Heart left ventricle (tissue), 16 donors: ENCODE data around the gene KDM6B. TPM values are rescaled to one million over a fixed set of nuclear protein-coding genes. Genes with fewer than 3 reads are reported as not detected.
A peak's percentile ranks its signal among the peaks of the same experiment; 100 is the strongest.

Experiments used
- ATAC-seq, 4 donors: fragments of 200-7000 bp; cut with Tn5 transposase; one replicate each; pipeline ENCODE4 v1.9.1; 2020 to 2022; ENCODE audit warnings: moderate library complexity in 4 of 4, mild to moderate bottlenecking in 3 of 4, moderate number of reproducible peaks in 1 of 4
- DNase-seq, 5 donors: peaks; one replicate each; pipeline ENCODE4 v3.0.0-alpha.2; 2020
- H3K27ac ChIP-seq, 12 donors: fragments of 200-600 bp; sonication (generic) in 4 of 12; one replicate each; pipeline versions ENCODE4 v1.5.0 to v1.8.0; 2016 to 2022; ENCODE audit warnings: mild to moderate bottlenecking in 2 of 12
- H3K27me3 ChIP-seq, 9 donors: fragments of 200-600 bp; sonication (generic) in 2 of 9; one replicate each; pipeline versions ENCODE4 v1.5.1 to v1.8.0; 2016 to 2022; ENCODE audit warnings: mild to moderate bottlenecking in 3 of 9
- H3K36me3 ChIP-seq, 9 donors: fragments of 200-600 bp; sonication (generic) in 2 of 9; one replicate each; pipeline versions ENCODE4 v1.5.0 to v1.8.0; 2018 to 2022; ENCODE audit warnings: mild to moderate bottlenecking in 2 of 9
- H3K4me1 ChIP-seq, 12 donors: fragments of 200-600 bp; sonication (generic) in 4 of 12; one replicate each; pipeline versions ENCODE4 v1.5.0 to v1.8.0; 2016 to 2022; ENCODE audit warnings: mild to moderate bottlenecking in 3 of 12
- H3K4me3 ChIP-seq, 12 donors: fragments of 200-600 bp; sonication (generic) in 4 of 12; one replicate each; pipeline versions ENCODE4 v1.5.0 to v1.8.0; 2017 to 2022; ENCODE audit warnings: mild to moderate bottlenecking in 9 of 12, moderate library complexity in 4 of 12
- H3K9me3 ChIP-seq, 12 donors: fragments of 200-600 bp; sonication (generic) in 4 of 12; one replicate each; pipeline versions ENCODE4 v1.5.0 to v1.8.0; 2016 to 2022; ENCODE audit warnings: mild to moderate bottlenecking in 1 of 12
- CTCF ChIP-seq, 12 donors: fragments of 200-600 bp; sonication (generic) in 4 of 12; IDR thresholded peaks; one replicate each; pipeline versions ENCODE4 v1.5.0 to v1.8.0; 2018 to 2022; ENCODE audit warnings: antibody characterized with exemption in 12 of 12, mild to moderate bottlenecking in 5 of 12
- POLR2A ChIP-seq, 2 donors: fragments of 450-650 bp; IDR thresholded peaks; one replicate each; pipeline ENCODE4 v1.6.1; 2017; ENCODE audit warnings: antibody characterized with exemption in 2 of 2, mild to moderate bottlenecking in 2 of 2, moderate library complexity in 2 of 2
- WGBS, 4 donors: extraction: QIAGEN DNeasy Blood & Tissue Kit in 2 of 4; methylation state at CpG; one replicate each; pipeline versions ENCODE4 v1.1.5 to v1.1.7; 2013 to 2018; 5-methylcytosine and 5-hydroxymethylcytosine counted together
- intact Hi-C, 10 donors: fragments of 100-400 bp; cut with DNase I; formaldehyde crosslinking; loops; one replicate each; pipeline versions ENCODE4 v1.11.1 to v1.14.2; 2022
- polyA plus RNA-seq, 2 donors: library from polyadenylated mRNA; stranded (reverse); fragments of 200-250 nt; gene quantifications; one replicate each; pipeline ENCODE4 v1.2.3, GENCODE V29; 2013
- total RNA-seq, 9 donors: library from RNA; depleted of rRNA in 2 of 9; stranded (reverse); fragments of >200 nt in 2 of 9; fragmentation: NEBNext Ultra II Directional in 3 of 9; extraction: Animal tissue kit (Norgen Biotek cat#: 25700) in 3 of 9; gene quantifications; one replicate each; pipeline versions ENCODE4 v1.1.0 to v1.2.4, GENCODE V29; 2016 to 2023
- donor health status: ischemic (EF 13 %, LVEDD 7.1; RV severe dilation, severe dysfunction).
- donor health status: healthy with polysubstance abuse.
- donor health status: DM: no; HTN: yes; CAD: no.
- donor health status: DM: no; HTN: no; CAD: no.
- donor health status: ischemic (EF 25% LVEDD 6.9; RV normal size, moderate dysfunction).
- donor health status: ischemic (EF 25% LVEDD 5.7; RV mildly dilated, moderate dysfunction).
- donor health status: healthy.
- donor health status: DM: yes; HTN: yes; CAD: no.
- donor health status: ischemic (EF 35%, LVEDD 5.7; RV mildly dilated, moderate dysfunction).
- donor health status: nonischemic (EF 11% LVEDD 7.7; RV severe dilation, severe dysfunction).
- donor health status: DM: yes; HTN: yes; CAD: no.
- donor health status: PGD.
- donor health status: ischemic (EF 29% LVEDD 5.4; RV normal size, mild dysfunction).
- donor health status: nonischemic (EF 23%, LVEDD 6.1; RV moderate dilation, normal function).

KDM6B gene
- total and polyA plus RNA-seq, 11 donors = 7.4 to 29.3 (median 20.6) TPM

GRCh38 chr17:7851438-7852261 is 17.6 kb downstream of the KDM6B start:
- DNase-seq (peak; percentile 92 to 95 (median 93)), ATAC-seq (peak; percentile 57 to 78 (median 72))
- Histone ChIP-seq H3K27ac (peak overlapping the region in 8 of 12 donors; percentile 18 to 91 (median 37)), H3K36me3 (peaks cover 3 to 73% (median 65%) of the 10 kb centered on the region in 9 donors), H3K4me1 (peaks cover 0 to 40% (median 24%) of the 10 kb centered on the region in 12 donors), H3K27me3 (no peaks in the 10 kb centered on the region), H3K9me3 (no peaks in the 10 kb centered on the region), H3K4me3 (peak overlapping the region in 4 of 12 donors; percentile 16 to 42 (median 22))
- TF ChIP-seq POLR2A (IDR thresholded peaks at IDR 0.05) (peak in 1 of 2 donors; percentile 21), CTCF (IDR thresholded peaks at IDR 0.05) (peak; percentile 97 to 99 (median 99))
- 20 to 31% (median 22%) methylated on average over 24 to 60 of the region's 60 CpGs for WGBS, 4 donors
- intact Hi-C loops = loop anchor here (1.0 to 10.0 kb wide), 9 partner anchors 17 to 303 kb away; partner anchors contain the start of genes KDM6B (in 4 of the 10) and PER1 (in 1 of the 10)

DNA sequence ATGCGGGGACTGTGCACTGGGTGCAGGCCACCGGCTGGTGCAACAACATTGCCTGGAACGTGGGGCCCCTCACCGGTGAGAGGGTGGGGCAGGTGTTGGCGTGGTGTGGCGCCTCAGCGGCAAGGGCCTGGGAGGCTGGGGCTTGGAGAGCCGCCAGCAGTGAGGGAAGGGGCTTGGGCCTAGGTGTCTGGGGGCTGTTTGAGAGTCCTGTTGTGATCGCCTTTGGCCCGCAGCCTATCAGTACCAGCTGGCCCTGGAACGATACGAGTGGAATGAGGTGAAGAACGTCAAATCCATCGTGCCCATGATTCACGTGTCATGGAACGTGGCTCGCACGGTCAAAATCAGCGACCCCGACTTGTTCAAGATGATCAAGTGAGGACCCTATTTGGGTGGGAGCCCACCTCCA is 18.2 kb downstream of the KDM6B start:
- 51 to 64% (median 57%) methylated on average over 10 to 20 of the region's 20 CpGs for WGBS, 4 donors
- H3K27me3 ChIP-seq = no peaks in the 10 kb centered on the region
- peaks cover 3 to 67% (median 59%) of the 10 kb centered on the region in 9 donors for H3K36me3 ChIP-seq
- no peaks in the 10 kb centered on the region for H3K9me3 ChIP-seq
- H3K4me3 ChIP-seq = peak overlapping the region in 2 of 12 donors; percentile 16 to 19
- peak in 1 of 5 donors; percentile 31 for DNase-seq
- ATAC-seq = no peak
- peak overlapping the region in 8 of 12 donors; percentile 17 to 91 (median 37) for H3K27ac ChIP-seq
- no peak for TF ChIP-seq CTCF (IDR thresholded peaks at IDR 0.05)
- H3K4me1 ChIP-seq = peaks cover 0 to 43% (median 26%) of the 10 kb centered on the region in 12 donors
- intact Hi-C loops = loop anchor here (1.0 to 10.0 kb wide), 6 partner anchors 18 to 303 kb away; partner anchors contain the start of genes KDM6B (in 1 of the 10) and PER1 (in 1 of the 10)

GRCh38 chr17:7852919-7853690 is 19.1 kb downstream of the KDM6B start:
- intact Hi-C loops = loop anchor here (1.0 to 10.0 kb wide), 6 partner anchors 19 to 302 kb away; partner anchors contain the start of genes KDM6B (in 1 of the 10) and PER1 (in 1 of the 10)
- Histone ChIP-seq H3K4me3 (peak overlapping the region in 8 of 12 donors; percentile 18 to 85 (median 68)), H3K36me3 (peaks cover 3 to 61% (median 55%) of the 10 kb centered on the region in 9 donors), H3K9me3 (no peaks in the 10 kb centered on the region), H3K4me1 (peaks cover 0 to 43% (median 27%) of the 10 kb centered on the region in 12 donors), H3K27me3 (no peaks in the 10 kb centered on the region), H3K27ac (peak overlapping the region in 11 of 12 donors; percentile 68 to 95 (median 91))
- DNase-seq (peak in 1 of 5 donors; percentile 40), ATAC-seq (no peak)
- TF ChIP-seq CTCF (IDR thresholded peaks at IDR 0.05) = no peak
- no peak for TF ChIP-seq POLR2A (IDR thresholded peaks at IDR 0.05)
- 66 to 77% (median 69%) methylated on average over 44 to 51 of the region's 51 CpGs for WGBS, 4 donors
